ENCODE results near the gene UBR4. TPM values are rescaled to one million over a fixed set of nuclear protein-coding genes. Genes with fewer than 3 reads are reported as not detected.

UBR4 gene
- total and polyA plus RNA-seq, 12 donors, result 82.3 to 278 (median 119) TPM

- no peak overlapping the region for H3K27ac ChIP-seq
- peaks cover 0 to 3% of the 10 kb centered on the region in 2 donors for H3K4me1 ChIP-seq (replicated peaks in 1 of 2)
- intact Hi-C loops (cut with DNase I), result no loop called here
- H3K27me3 ChIP-seq, result no peaks in the 10 kb centered on the region
- peaks cover 0 to 78% of the 10 kb centered on the region in 2 donors for H3K36me3 ChIP-seq (replicated peaks in 1 of 2)
- 85 to 88% (median 86%) methylated on average over 13 of the region's 13 CpGs for WGBS, 4 donors
- TF ChIP-seq POLR2A (IDR thresholded peaks at IDR 0.05) (no peak), CTCF (IDR thresholded peaks at IDR 0.05) (no peak)
- no peak for DNase-seq
- H3K9me3 ChIP-seq (replicated peaks in 1 of 3), result no peaks in the 10 kb centered on the region
- no peak overlapping the region for H3K4me3 ChIP-seq
These were observed 71.0 kb downstream of the UBR4 start for GRCh38 chr1:19138958-19139581.

DNA sequence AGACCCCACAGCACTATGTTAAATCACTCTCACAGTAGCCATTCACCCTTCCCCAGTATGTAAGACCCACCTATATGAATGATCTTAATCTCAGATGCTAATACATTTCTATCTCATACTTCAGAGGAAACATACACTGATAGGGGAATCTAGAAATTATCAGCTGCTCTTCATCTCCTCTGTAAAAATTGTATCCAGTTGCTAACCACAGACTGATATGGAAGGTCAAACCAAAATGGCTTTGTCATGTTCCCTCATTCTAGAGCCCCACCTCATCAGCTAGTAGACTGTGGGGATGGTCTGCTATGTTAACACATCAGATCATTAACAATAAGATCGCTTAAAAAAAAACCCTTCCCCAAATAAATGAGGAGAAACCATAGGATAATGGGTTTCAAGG lies 71.7 kb downstream of the UBR4 start:
- 86 to 100% (median 97%) methylated on average over 1 of the region's 1 CpG for WGBS, 4 donors
- TF ChIP-seq POLR2A (IDR thresholded peaks at IDR 0.05) (no peak), CTCF (IDR thresholded peaks at IDR 0.05) (no peak)
- intact Hi-C loops (cut with DNase I), result no loop called here

DNA sequence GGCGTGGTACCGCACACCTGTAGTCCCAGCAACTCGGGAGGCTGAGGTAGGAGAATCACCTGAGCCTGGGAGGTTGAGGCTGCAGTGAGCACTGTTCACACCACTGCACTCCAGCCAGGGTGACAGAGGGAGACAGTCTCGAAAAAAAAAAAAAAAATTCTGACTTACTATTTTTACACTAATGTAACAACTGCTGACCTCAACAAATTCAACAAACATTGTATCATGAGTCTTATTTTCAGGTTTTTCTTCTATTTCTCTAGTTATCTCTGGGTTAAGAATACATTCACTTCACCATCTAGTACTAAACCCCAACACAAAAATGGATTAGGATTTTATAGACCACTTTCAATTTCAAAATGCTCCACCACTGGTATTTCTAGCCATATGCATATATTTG lies 72.9 kb downstream of the UBR4 start:
- TF ChIP-seq POLR2A (IDR thresholded peaks at IDR 0.05) (no peak), CTCF (IDR thresholded peaks at IDR 0.05) (no peak)
- no peak overlapping the region for H3K4me3 ChIP-seq
- intact Hi-C loops (cut with DNase I), result no loop called here
- H3K36me3 ChIP-seq (replicated peaks in 1 of 2), result peaks cover 0 to 60% of the 10 kb centered on the region in 2 donors
- peaks cover 0 to 6% (median 0%) of the 10 kb centered on the region in 3 donors for H3K9me3 ChIP-seq (replicated peaks in 1 of 3)
- no peak for DNase-seq
- WGBS, 4 donors, result 83 to 94% (median 90%) methylated on average over 4 of the region's 4 CpGs
- no peaks in the 10 kb centered on the region for H3K27me3 ChIP-seq
- H3K27ac ChIP-seq, result no peak overlapping the region
- peaks cover 0 to 3% of the 10 kb centered on the region in 2 donors for H3K4me1 ChIP-seq (replicated peaks in 1 of 2)

More for the DNA sequence above, 71.7 kb downstream of the UBR4 start:
- no peak overlapping the region for H3K27ac ChIP-seq
- no peak overlapping the region for H3K4me3 ChIP-seq
- peaks cover 0 to 72% of the 10 kb centered on the region in 2 donors for H3K36me3 ChIP-seq (replicated peaks in 1 of 2)
- H3K27me3 ChIP-seq, result no peaks in the 10 kb centered on the region
- DNase-seq, result no peak
- peaks cover 0 to 3% of the 10 kb centered on the region in 2 donors for H3K4me1 ChIP-seq (replicated peaks in 1 of 2)
- peaks cover 0 to under 1% (median 0%) of the 10 kb centered on the region in 3 donors for H3K9me3 ChIP-seq (replicated peaks in 1 of 3)

GRCh38 chr1:19133360-19133759 lies 76.7 kb downstream of the UBR4 start:
- peaks cover 0 to 48% of the 10 kb centered on the region in 2 donors for H3K36me3 ChIP-seq (replicated peaks in 1 of 2)
- no peak for DNase-seq
- no peak overlapping the region for H3K4me3 ChIP-seq
- intact Hi-C loops (cut with DNase I), result no loop called here
- peaks cover 6 to 12% of the 10 kb centered on the region in 2 donors for H3K4me1 ChIP-seq (replicated peaks in 1 of 2)
- no peaks in the 10 kb centered on the region for H3K27me3 ChIP-seq
- H3K9me3 ChIP-seq (replicated peaks in 1 of 3), result peaks cover 0 to 6% (median 0%) of the 10 kb centered on the region in 3 donors
- no peak overlapping the region for H3K27ac ChIP-seq
- 96 to 99% (median 97%) methylated on average over 2 of the region's 2 CpGs for WGBS, 4 donors
- TF ChIP-seq CTCF (IDR thresholded peaks at IDR 0.05) (no peak), POLR2A (IDR thresholded peaks at IDR 0.05) (no peak)
